Peyer's patch (tissue), 4 donors: ENCODE data around the gene PYM1.

Experiments used
- CTCF ChIP-seq, 6 experiments: fragments of 450-650 bp in 4 of 6; fragments of 200-600 bp in 2 of 6; sonication (generic) in 1 of 6; IDR thresholded peaks; one replicate each; pipeline ENCODE4 v1.5.1; 2017 to 2019; ENCODE audit warnings: antibody characterized with exemption in 6 of 6, mild to moderate bottlenecking in 3 of 6, moderate library complexity in 1 of 6
- POLR2A ChIP-seq, 2 donors: fragments of 450-650 bp; IDR thresholded peaks; one replicate each; pipeline ENCODE4 v1.5.1; 2017; ENCODE audit warnings: antibody characterized with exemption in 2 of 2, mild to moderate bottlenecking in 2 of 2, moderate library complexity in 2 of 2

GRCh38 chr12:55852740-55853139, 75.0 kb downstream of the PYM1 start:
- TF ChIP-seq CTCF (IDR thresholded peaks at IDR 0.05) (no peak), POLR2A (IDR thresholded peaks at IDR 0.05) (no peak)
